ENCODE data around the gene KIAA0319L.

Gene KIAA0319L

DNA sequence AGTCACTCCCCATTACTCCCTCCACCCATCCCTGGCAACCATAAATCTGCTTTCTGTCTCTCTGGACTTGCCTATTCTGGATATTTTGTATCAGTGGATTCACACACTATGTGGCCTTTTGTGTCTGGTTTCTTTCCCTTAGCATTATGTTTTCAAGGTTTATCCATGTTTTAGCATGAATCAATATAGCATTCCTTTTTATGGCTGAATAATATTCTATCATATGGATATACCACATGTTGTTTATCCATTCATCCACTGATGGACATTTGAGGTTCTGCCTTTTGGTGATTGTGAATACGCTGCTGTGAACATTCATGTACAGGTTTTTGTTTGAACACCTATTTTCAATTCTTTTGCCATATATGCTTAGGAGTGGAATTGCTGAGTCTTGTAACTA, 148.3 kb downstream of the KIAA0319L start:
- TF ChIP-seq ZFX (IDR thresholded peaks at IDR 0.05; ENCODE audit: borderline replicate concordance), result no peak
- TF ChIP-seq, protein P1, sequence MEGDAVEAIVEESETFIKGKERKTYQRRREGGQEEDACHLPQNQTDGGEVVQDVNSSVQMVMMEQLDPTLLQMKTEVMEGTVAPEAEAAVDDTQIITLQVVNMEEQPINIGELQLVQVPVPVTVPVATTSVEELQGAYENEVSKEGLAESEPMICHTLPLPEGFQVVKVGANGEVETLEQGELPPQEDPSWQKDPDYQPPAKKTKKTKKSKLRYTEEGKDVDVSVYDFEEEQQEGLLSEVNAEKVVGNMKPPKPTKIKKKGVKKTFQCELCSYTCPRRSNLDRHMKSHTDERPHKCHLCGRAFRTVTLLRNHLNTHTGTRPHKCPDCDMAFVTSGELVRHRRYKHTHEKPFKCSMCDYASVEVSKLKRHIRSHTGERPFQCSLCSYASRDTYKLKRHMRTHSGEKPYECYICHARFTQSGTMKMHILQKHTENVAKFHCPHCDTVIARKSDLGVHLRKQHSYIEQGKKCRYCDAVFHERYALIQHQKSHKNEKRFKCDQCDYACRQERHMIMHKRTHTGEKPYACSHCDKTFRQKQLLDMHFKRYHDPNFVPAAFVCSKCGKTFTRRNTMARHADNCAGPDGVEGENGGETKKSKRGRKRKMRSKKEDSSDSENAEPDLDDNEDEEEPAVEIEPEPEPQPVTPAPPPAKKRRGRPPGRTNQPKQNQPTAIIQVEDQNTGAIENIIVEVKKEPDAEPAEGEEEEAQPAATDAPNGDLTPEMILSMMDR (IDR thresholded peaks at IDR 0.05), result no peak
- no peak overlapping the region for H3K27ac ChIP-seq

DNA sequence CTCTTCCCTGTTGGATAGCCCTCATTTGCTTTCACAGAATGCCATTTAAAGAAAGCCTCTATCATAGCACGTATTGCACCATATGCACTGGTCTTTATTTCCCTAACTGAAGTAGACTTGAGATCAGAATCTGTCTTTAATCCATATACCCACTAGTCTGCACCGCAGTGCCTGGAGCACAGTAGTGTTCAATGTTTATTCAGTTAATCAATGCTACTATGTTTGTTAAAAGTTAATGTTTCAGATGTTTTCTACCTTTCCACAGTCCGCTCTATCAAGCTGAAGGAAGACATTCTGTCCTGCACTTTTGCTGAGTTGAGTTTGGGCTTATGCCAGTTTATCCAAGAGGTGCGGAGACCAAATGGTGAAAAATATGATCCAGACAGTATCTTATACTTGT, 149.5 kb downstream of the KIAA0319L start:
- TF ChIP-seq ZFX (IDR thresholded peaks at IDR 0.05; ENCODE audit: borderline replicate concordance), result no peak
- TF ChIP-seq, protein P1 (IDR thresholded peaks at IDR 0.05), result no peak
- no peak overlapping the region for H3K27ac ChIP-seq

DNA sequence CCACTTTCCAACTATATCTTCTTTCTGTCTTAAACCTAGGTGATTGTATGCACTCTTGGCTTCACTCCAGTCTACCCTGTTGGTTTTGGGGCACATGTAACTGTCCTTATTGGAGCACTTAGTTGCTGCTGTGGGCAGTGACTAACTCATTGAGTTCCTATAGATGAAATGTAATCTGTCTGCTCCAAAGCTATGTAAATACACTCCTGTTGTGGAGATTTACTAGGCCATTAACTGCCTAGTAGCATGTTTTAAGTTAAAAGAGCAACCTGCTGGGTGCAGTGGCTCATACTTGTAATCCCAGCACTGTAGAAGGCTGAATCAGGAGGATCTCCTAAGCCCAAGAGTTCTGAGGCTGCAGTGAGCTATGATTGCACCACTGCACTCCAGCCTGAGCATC, 151.1 kb downstream of the KIAA0319L start:
- H3K27ac ChIP-seq, result no peak overlapping the region
- TF ChIP-seq ZFX (IDR thresholded peaks at IDR 0.05; ENCODE audit: borderline replicate concordance), result no peak
- TF ChIP-seq, protein P1 (IDR thresholded peaks at IDR 0.05), result no peak

DNA sequence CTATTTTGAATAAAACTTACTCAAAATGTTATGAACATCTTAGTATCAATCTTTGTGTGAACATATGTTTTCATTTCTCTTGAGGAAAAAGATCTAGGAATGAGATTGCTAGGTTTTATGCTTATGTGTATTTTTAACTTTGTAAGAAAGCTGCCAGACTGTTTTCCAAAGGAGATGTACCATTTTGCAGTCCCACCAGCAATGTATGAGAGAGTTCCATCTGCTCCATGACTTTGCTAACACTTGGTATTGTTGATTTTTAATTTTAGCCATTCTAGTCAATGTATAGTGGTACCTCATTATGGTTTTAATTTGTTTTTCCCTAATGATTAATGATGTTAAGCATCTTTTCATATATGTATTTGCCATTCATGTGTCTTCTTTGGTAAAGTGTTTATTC, 156.2 kb downstream of the KIAA0319L start:
- H3K27ac ChIP-seq, result no peak overlapping the region
- TF ChIP-seq, protein P1 (IDR thresholded peaks at IDR 0.05), result no peak
- TF ChIP-seq ZFX (IDR thresholded peaks at IDR 0.05; ENCODE audit: borderline replicate concordance), result no peak

DNA sequence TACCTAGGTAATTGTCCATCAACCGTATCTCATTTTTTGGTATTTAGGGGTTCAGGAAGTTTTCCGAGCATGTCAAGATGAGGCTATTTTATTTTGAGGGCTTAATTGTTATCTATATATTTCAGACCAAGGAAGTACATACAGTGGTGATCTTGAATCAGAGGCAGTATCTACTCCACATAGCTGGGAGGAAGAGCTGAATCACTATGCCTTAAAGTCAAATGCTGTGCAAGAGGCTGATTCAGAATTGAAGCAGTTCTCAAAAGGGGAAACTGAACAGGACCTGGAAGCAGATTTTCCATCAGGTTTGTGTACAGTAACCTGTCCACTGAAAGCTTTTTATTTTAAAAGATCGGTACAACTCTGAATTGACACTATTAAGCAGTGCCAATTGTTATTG, 158.5 kb downstream of the KIAA0319L start:
- TF ChIP-seq, protein P1 (IDR thresholded peaks at IDR 0.05), result no peak
- no peak for TF ChIP-seq ZFX (IDR thresholded peaks at IDR 0.05; ENCODE audit: borderline replicate concordance)
- H3K27ac ChIP-seq, result no peak overlapping the region

DNA sequence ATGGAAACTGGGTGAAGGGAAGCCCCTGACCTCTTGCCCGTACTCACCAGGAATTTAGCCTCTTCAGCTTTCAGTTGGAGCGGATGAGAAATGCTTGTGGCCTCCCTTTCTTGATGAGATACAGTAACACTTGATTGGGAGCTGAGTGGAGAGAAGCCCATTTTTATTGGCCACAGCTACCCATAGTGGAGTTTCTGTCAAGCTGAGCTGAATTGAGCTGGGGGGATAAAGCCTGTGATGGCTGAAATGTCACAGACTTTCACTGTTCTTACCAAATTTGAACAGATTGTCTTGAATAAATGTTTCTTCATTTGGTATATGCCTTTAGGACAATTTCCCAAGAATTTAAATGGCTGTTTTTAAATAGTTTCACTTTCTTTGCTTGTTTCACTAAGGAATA, 162.8 kb downstream of the KIAA0319L start:
- TF ChIP-seq ZFX (IDR thresholded peaks at IDR 0.05; ENCODE audit: borderline replicate concordance), result no peak
- TF ChIP-seq, protein P1 (IDR thresholded peaks at IDR 0.05), result no peak
- no peak overlapping the region for H3K27ac ChIP-seq

DNA sequence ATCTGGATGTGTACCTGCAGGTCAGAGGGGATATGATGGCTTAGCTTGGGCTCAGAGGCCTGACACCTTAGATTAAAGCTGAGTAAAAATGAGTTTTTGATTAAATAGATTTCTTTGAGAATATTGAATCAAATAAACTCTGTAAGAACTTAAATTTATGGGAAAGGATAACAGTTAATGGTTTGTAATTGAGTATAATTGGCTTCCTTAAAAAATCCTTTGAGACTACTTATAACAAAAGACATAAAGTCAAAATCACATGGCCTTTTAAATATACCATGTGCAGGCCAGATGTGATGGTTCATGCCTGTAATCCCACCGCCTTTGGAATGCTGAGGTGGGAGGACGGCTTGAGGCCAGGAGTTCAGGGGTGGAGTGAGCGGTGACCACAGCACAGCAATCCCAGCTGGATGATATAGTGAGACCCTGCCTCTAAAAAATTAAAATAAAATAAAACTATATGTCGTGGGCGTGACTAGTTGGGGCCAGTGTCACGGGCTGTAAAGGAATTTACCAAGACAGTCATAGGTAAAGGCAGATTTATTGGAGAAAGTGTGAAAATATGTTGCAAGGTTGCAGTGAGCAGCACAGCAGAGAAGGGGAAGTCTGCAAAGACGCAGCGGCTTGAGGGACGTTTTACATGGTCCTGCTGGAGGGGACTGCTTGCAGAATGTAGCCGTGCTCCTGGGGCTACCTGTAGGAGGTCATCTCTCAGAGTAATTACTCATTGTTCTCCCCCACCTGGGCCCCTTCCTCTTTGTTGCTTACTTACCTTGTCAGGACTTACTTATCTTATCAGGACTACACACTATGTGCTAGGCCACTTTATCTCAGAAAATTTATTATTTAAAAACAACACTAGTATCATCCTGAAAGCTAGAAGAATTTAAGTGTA, 166.4 kb downstream of the KIAA0319L start:
- TF ChIP-seq ZFX (IDR thresholded peaks at IDR 0.05; ENCODE audit: borderline replicate concordance), result no peak
- TF ChIP-seq, protein P1 (IDR thresholded peaks at IDR 0.05), result no peak
- no peak overlapping the region for H3K27ac ChIP-seq

Data from 22Rv1 (cell line).